Sigmoid colon (tissue), 4 donors: ENCODE results near the gene ALG10.
"Not testable (repeated sequence)": the region's sequence is repeated elsewhere in the genome, so short reads cannot be mapped to it uniquely, and the experiment has no call there.

ENCODE experiments used
- EP300 ChIP-seq, 4 donors: sonication (generic); formaldehyde crosslinking; IDR thresholded peaks; one replicate each; pipeline ENCODE4 v1.6.1; 2017; ENCODE audit warnings: antibody characterized with exemption in 4 of 4
- POLR2AphosphoS5 ChIP-seq, 4 donors: sonication (generic); formaldehyde crosslinking; IDR thresholded peaks; one replicate each; pipeline ENCODE4 v1.6.1; 2017; ENCODE audit warnings: antibody characterized with exemption in 4 of 4
- TF ChIP-seq, protein P1 (sequence below), 4 experiments: fragments of 450-650 bp in 3 of 4; fragments of 200-600 bp in 1 of 4; IDR thresholded peaks; one replicate each; pipeline ENCODE4 v1.5.1; 2016 to 2019; ENCODE audit warnings: antibody characterized with exemption in 4 of 4, mild to moderate bottlenecking in 3 of 4, moderate library complexity in 2 of 4

DNA sequence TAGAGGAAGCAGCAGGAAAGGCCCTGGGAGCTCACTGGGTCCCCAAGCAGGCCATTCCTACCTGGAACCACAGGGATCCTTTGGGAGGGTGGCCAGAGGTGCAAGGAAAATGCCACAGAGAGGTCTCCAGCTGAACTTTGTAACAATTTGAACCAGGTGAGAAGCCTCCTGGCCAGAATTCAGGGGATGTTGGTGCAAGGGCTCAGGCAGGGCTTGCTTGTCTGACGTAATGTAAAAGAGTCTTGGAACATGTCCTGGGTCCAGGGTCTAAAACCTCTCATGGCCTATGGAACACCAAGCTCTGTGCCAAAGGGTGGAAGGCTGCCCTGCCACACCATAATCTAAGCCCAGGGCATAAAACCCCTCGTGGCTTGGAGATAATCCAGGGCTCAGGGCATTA is 25.6 kb downstream of the ALG10 start:
- TF ChIP-seq, protein P1, sequence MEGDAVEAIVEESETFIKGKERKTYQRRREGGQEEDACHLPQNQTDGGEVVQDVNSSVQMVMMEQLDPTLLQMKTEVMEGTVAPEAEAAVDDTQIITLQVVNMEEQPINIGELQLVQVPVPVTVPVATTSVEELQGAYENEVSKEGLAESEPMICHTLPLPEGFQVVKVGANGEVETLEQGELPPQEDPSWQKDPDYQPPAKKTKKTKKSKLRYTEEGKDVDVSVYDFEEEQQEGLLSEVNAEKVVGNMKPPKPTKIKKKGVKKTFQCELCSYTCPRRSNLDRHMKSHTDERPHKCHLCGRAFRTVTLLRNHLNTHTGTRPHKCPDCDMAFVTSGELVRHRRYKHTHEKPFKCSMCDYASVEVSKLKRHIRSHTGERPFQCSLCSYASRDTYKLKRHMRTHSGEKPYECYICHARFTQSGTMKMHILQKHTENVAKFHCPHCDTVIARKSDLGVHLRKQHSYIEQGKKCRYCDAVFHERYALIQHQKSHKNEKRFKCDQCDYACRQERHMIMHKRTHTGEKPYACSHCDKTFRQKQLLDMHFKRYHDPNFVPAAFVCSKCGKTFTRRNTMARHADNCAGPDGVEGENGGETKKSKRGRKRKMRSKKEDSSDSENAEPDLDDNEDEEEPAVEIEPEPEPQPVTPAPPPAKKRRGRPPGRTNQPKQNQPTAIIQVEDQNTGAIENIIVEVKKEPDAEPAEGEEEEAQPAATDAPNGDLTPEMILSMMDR (IDR thresholded peaks at IDR 0.05): not testable (repeated sequence)
- not testable (repeated sequence) for TF ChIP-seq EP300, POLR2AphosphoS5 (IDR thresholded peaks at IDR 0.05)
